Liver (tissue), 9 donors: ENCODE measurements around the gene DUSP7. TPM values are rescaled to one million over a fixed set of nuclear protein-coding genes. Genes with fewer than 3 reads are reported as not detected.
A peak's percentile ranks its signal among the peaks of the same experiment; 100 is the strongest.

Experiments
- DNase-seq: peaks from one replicate; pipeline ENCODE4 v3.0.0-alpha.2; 2017; ENCODE audit warnings: low spot score
- H3K27ac ChIP-seq, 2 donors: one replicate each; pipeline ENCODE4 v1.7.0; 2013; ENCODE audit warnings: inconsistent platforms in 2 of 2, low read length in 2 of 2, control low read depth in 1 of 2, low read depth in 1 of 2, mild to moderate bottlenecking in 1 of 2
- H3K27me3 ChIP-seq, 4 donors: one replicate each; pipeline versions ENCODE4 v1.6.1 to v1.7.0; 2013; ENCODE audit warnings: low read length in 3 of 4, inconsistent platforms in 1 of 4, mild to moderate bottlenecking in 1 of 4, moderate library complexity in 1 of 4; ENCODE audit not compliant: control insufficient read depth in 4 of 4, insufficient read depth in 4 of 4
- H3K36me3 ChIP-seq, 4 donors: one replicate each; pipeline versions ENCODE4 v1.6.1 to v1.7.0; 2013; ENCODE audit warnings: low read length in 3 of 4, mild to moderate bottlenecking in 3 of 4, low read depth in 1 of 4, moderate library complexity in 1 of 4; ENCODE audit not compliant: control insufficient read depth in 4 of 4, insufficient read depth in 3 of 4
- H3K4me1 ChIP-seq, 4 donors: one replicate each; pipeline versions ENCODE4 v1.6.1 to v1.7.0; 2013; ENCODE audit warnings: low read length in 3 of 4, mild to moderate bottlenecking in 3 of 4, moderate library complexity in 1 of 4; ENCODE audit not compliant: control insufficient read depth in 4 of 4, insufficient read depth in 4 of 4
- H3K4me3 ChIP-seq, 3 donors: one replicate each; pipeline versions ENCODE4 v1.6.1 to v1.7.0; 2013; ENCODE audit warnings: low read length in 3 of 3, control low read depth in 1 of 3, low read depth in 1 of 3, mild to moderate bottlenecking in 1 of 3
- H3K9ac ChIP-seq, 2 donors: one replicate each; pipeline ENCODE4 v1.7.0; 2013; ENCODE audit warnings: low read length in 2 of 2, mild to moderate bottlenecking in 2 of 2, moderate library complexity in 2 of 2, control low read depth in 1 of 2, low read depth in 1 of 2
- H3K9me3 ChIP-seq, 4 donors: one replicate each; pipeline versions ENCODE4 v1.6.1 to v1.7.0; 2013; ENCODE audit warnings: low read length in 3 of 4; ENCODE audit not compliant: control insufficient read depth in 4 of 4
- FOXA2 ChIP-seq: IDR thresholded peaks from 2 replicates; pipeline ENCODE4 v1.6.1; 2016; ENCODE audit warnings: antibody characterized with exemption
- GABPA ChIP-seq, 2 donors: IDR thresholded peaks in 1 of 2; conservative IDR thresholded peaks in 1 of 2; 2 replicates each; pipeline ENCODE4 v1.6.1; 2016; ENCODE audit warnings: antibody characterized with exemption in 2 of 2, mild to moderate bottlenecking in 1 of 2, moderate library complexity in 1 of 2
- HNF4A ChIP-seq, 2 donors: conservative IDR thresholded peaks; 2 replicates each; pipeline ENCODE4 v1.6.1; 2016; ENCODE audit warnings: antibody characterized with exemption in 2 of 2, mild to moderate bottlenecking in 2 of 2
- JUND ChIP-seq, 2 donors: IDR thresholded peaks; 2 replicates each; pipeline ENCODE4 v1.6.1; 2016; ENCODE audit warnings: antibody characterized with exemption in 2 of 2
- NR2F2 ChIP-seq: IDR thresholded peaks from 2 replicates; pipeline ENCODE4 v1.6.1; 2016; ENCODE audit warnings: antibody characterized with exemption
- RAD21 ChIP-seq, 2 donors: IDR thresholded peaks; 2 replicates each; pipeline ENCODE4 v1.6.1; 2016; ENCODE audit warnings: antibody characterized with exemption in 2 of 2, mild to moderate bottlenecking in 2 of 2
- RXRA ChIP-seq, 2 donors: IDR thresholded peaks; 2 replicates each; pipeline ENCODE4 v1.6.1; 2017 to 2018; ENCODE audit warnings: antibody characterized with exemption in 2 of 2, mild to moderate bottlenecking in 1 of 2
- SP1 ChIP-seq: IDR thresholded peaks from 2 replicates; pipeline ENCODE4 v1.6.1; 2018; ENCODE audit warnings: antibody characterized with exemption, mild to moderate bottlenecking
- TAF1 ChIP-seq: conservative IDR thresholded peaks from 2 replicates; pipeline ENCODE4 v1.6.1; 2016; ENCODE audit warnings: antibody characterized with exemption, mild to moderate bottlenecking
- YY1 ChIP-seq: IDR thresholded peaks from 2 replicates; pipeline ENCODE4 v1.6.1; 2016; ENCODE audit warnings: antibody characterized with exemption, mild to moderate bottlenecking
- WGBS: extraction: QIAGEN DNeasy Blood & Tissue Kit; methylation state at CpG from one replicate; pipeline ENCODE4 v1.1.7; 2013; 5-methylcytosine and 5-hydroxymethylcytosine counted together
- polyA plus RNA-seq, 2 donors: library from polyadenylated mRNA; stranded (reverse) in 1 of 2; unstranded in 1 of 2; fragments of 200-250 nt in 1 of 2; fragments of >200 nt in 1 of 2; fragmentation: Nextera tagmentation in 1 of 2; extraction: Ambion mirVana in 1 of 2; gene quantifications; one replicate each; pipeline versions ENCODE4 v1.2.1 to v1.2.3, GENCODE V29; 2013 to 2015
- total RNA-seq, 2 donors: library from RNA; depleted of rRNA; stranded (reverse); fragments of >200 nt; gene quantifications; one replicate each; pipeline ENCODE4 v1.2.3, GENCODE V29; 2014
- TF ChIP-seq, protein P1 (sequence below): IDR thresholded peaks from 2 replicates; pipeline ENCODE4 v1.6.1; 2016; ENCODE audit warnings: antibody characterized with exemption
- TF ChIP-seq, protein P2 (sequence below): fragments of 150-350 bp; IDR thresholded peaks from 2 replicates; pipeline ENCODE4 v1.5.1; 2017; ENCODE audit warnings: improper control_type of control experiment, low read depth, low read length; ENCODE audit not compliant: missing input control
- TF ChIP-seq, protein P3 (sequence below): IDR thresholded peaks from 2 replicates; pipeline ENCODE4 v1.6.1; 2016; ENCODE audit warnings: antibody characterized with exemption
- TF ChIP-seq, protein P4 (sequence below): IDR thresholded peaks from 2 replicates; pipeline ENCODE4 v1.6.1; 2016; ENCODE audit warnings: antibody characterized with exemption, mild to moderate bottlenecking
- donor health status: healthy.
- donor health status: healthy.
- donor health status: healthy.
- donor health status: healthy.
- donor health status: healthy.

Gene DUSP7
- total and polyA plus RNA-seq, 4 donors = 1.5 to 5.0 (median 3.7) TPM

DNA sequence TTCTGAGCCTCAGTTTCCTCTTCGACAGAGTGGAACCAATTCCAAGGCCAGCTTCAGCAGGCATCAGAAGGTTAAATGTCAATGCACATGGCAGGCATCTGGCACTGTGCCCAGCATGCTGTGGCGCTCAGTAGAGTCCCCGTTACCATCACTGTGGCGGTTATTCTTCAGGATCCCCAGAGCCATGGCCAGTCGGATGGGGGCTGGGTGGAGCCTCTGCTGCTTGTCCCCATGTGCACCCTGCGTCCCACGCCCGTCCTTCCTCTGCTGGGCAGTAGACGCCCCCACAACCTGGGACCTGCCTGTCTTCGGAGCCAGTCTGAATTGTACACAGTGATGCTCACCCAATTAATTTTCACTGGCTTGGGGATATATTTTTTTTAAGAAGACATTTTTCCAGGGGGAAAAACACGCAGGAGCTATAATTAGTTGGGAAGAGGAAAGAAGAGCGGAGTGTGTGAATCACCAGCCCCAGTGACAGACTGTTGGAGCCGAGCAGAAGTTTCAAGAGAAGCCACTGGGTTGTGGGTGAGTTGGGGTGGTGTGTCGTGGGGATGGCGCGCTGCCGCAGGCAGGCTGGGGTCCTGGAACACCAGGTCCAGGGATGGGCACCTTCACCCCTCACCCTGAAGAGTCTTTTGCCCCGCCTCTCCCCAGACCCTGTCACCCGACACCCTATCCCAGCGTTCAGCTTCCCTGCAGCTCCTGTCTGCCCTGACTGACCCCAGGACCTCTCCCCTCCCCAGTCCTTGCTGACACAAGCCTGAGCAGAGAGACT, 33.9 kb downstream of the DUSP7 start:
- 83% methylated on average over 20 of the region's 20 CpGs for WGBS
- peaks cover 0 to 3% (median 0%) of the 10 kb centered on the region in 4 donors for H3K4me1 ChIP-seq
- H3K9ac ChIP-seq = no peak overlapping the region
- H3K27ac ChIP-seq = peak overlapping the region in 1 of 2 donors; percentile 25
- H3K9me3 ChIP-seq = no peaks in the 10 kb centered on the region
- H3K36me3 ChIP-seq = no peaks in the 10 kb centered on the region
- TF ChIP-seq FOXA2 (no peak), TAF1 (no peak), GABPA (IDR thresholded peaks at IDR 0.05 in 1 of 2, conservative IDR thresholded peaks at IDR 0.05 in 1 of 2) (no peak), JUND (IDR thresholded peaks at IDR 0.05) (no peak), SP1 (no peak), HNF4A (conservative IDR thresholded peaks at IDR 0.05) (no peak), RAD21 (IDR thresholded peaks at IDR 0.05) (no peak), YY1 (no peak), NR2F2 (no peak), RXRA (IDR thresholded peaks at IDR 0.05) (no peak)
- TF ChIP-seq, protein P1, sequence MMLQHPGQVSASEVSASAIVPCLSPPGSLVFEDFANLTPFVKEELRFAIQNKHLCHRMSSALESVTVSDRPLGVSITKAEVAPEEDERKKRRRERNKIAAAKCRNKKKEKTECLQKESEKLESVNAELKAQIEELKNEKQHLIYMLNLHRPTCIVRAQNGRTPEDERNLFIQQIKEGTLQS = no peak
- TF ChIP-seq, protein P2, sequence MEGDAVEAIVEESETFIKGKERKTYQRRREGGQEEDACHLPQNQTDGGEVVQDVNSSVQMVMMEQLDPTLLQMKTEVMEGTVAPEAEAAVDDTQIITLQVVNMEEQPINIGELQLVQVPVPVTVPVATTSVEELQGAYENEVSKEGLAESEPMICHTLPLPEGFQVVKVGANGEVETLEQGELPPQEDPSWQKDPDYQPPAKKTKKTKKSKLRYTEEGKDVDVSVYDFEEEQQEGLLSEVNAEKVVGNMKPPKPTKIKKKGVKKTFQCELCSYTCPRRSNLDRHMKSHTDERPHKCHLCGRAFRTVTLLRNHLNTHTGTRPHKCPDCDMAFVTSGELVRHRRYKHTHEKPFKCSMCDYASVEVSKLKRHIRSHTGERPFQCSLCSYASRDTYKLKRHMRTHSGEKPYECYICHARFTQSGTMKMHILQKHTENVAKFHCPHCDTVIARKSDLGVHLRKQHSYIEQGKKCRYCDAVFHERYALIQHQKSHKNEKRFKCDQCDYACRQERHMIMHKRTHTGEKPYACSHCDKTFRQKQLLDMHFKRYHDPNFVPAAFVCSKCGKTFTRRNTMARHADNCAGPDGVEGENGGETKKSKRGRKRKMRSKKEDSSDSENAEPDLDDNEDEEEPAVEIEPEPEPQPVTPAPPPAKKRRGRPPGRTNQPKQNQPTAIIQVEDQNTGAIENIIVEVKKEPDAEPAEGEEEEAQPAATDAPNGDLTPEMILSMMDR = no peak
- TF ChIP-seq, protein P3, sequence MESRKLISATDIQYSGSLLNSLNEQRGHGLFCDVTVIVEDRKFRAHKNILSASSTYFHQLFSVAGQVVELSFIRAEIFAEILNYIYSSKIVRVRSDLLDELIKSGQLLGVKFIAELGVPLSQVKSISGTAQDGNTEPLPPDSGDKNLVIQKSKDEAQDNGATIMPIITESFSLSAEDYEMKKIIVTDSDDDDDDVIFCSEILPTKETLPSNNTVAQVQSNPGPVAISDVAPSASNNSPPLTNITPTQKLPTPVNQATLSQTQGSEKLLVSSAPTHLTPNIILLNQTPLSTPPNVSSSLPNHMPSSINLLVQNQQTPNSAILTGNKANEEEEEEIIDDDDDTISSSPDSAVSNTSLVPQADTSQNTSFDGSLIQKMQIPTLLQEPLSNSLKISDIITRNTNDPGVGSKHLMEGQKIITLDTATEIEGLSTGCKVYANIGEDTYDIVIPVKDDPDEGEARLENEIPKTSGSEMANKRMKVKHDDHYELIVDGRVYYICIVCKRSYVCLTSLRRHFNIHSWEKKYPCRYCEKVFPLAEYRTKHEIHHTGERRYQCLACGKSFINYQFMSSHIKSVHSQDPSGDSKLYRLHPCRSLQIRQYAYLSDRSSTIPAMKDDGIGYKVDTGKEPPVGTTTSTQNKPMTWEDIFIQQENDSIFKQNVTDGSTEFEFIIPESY = no peak
- no peak for DNase-seq
- H3K27me3 ChIP-seq = no peaks in the 10 kb centered on the region
- no peak overlapping the region for H3K4me3 ChIP-seq

DNA sequence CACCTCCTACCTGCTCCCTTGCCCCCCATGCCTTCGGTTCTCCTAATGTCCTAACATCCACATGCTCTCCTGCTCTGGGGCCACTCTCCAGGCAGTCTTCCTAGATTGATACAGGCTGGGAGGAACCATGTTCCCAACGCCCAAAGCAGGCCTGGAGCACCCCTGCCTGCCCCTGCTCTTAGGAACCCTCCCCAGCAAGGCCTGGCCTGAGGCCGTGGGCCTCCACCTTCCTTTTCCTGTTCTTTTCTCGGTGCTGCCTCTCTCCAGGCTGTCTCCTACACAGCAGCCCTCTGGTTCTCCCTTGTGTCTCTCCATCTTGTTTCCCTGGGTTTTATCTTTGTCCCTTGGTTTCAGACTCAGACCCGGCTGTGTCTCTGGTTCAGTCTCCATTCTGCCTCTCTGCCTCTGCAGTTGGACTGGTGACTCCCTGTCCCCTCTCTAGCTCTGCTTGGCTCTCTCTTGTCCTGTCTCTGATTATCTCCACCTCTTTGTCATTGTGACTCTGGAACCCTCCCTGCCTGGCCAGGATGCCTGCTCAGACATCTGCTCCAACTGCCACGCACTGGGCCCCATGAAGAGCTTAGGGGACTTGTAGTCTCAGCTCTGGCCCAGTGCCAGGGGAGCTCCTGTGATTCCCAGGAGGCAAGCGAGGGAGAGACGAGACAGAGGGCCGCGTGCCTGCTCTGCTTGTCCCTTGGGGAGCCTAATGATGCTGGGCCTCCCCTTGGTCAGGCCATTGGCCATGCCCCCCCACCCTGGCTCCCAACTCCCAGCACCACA, 34.7 kb downstream of the DUSP7 start:
- WGBS = 84% methylated on average over 10 of the region's 10 CpGs
- H3K4me3 ChIP-seq = no peak overlapping the region
- peak overlapping the region; percentile 25 to 50 for H3K27ac ChIP-seq
- DNase-seq = no peak
- H3K36me3 ChIP-seq = no peaks in the 10 kb centered on the region
- H3K9me3 ChIP-seq = no peaks in the 10 kb centered on the region
- no peak overlapping the region for H3K9ac ChIP-seq
- TF ChIP-seq, protein P4, sequence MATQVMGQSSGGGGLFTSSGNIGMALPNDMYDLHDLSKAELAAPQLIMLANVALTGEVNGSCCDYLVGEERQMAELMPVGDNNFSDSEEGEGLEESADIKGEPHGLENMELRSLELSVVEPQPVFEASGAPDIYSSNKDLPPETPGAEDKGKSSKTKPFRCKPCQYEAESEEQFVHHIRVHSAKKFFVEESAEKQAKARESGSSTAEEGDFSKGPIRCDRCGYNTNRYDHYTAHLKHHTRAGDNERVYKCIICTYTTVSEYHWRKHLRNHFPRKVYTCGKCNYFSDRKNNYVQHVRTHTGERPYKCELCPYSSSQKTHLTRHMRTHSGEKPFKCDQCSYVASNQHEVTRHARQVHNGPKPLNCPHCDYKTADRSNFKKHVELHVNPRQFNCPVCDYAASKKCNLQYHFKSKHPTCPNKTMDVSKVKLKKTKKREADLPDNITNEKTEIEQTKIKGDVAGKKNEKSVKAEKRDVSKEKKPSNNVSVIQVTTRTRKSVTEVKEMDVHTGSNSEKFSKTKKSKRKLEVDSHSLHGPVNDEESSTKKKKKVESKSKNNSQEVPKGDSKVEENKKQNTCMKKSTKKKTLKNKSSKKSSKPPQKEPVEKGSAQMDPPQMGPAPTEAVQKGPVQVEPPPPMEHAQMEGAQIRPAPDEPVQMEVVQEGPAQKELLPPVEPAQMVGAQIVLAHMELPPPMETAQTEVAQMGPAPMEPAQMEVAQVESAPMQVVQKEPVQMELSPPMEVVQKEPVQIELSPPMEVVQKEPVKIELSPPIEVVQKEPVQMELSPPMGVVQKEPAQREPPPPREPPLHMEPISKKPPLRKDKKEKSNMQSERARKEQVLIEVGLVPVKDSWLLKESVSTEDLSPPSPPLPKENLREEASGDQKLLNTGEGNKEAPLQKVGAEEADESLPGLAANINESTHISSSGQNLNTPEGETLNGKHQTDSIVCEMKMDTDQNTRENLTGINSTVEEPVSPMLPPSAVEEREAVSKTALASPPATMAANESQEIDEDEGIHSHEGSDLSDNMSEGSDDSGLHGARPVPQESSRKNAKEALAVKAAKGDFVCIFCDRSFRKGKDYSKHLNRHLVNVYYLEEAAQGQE = no peak
- TF ChIP-seq HNF4A (conservative IDR thresholded peaks at IDR 0.05) (no peak), RAD21 (IDR thresholded peaks at IDR 0.05) (no peak)
- H3K4me1 ChIP-seq = peaks cover 0 to 3% (median 0%) of the 10 kb centered on the region in 4 donors
- H3K27me3 ChIP-seq = no peaks in the 10 kb centered on the region
